ENCODE data around the gene TCEAL4. TPM values are rescaled to one million over a fixed set of nuclear protein-coding genes. Genes with fewer than 3 reads are reported as not detected.

The TCEAL4 gene
- total and polyA plus RNA-seq, 2 of the 13 experiments (the other 11 are each of a cell fraction or from before 2014, with no cell fraction given): 12.6 to 31.0 TPM

- no peak overlapping the region for H3K27ac ChIP-seq (ENCODE audit: extremely low read length, insufficient read depth, low read length)
- H3K36me3 ChIP-seq (replicated peaks in 1 of 2; ENCODE audit: control insufficient read depth in 1 of 2, insufficient read depth in 2 of 2, low read length in 2 of 2): no peaks in the 10 kb centered on the region
- H3K9ac ChIP-seq (ENCODE audit: insufficient read depth, low read depth, low read length): no peak overlapping the region
- no peaks in the 10 kb centered on the region for H4K20me1 ChIP-seq (ENCODE audit: insufficient read depth, low read length)
- no peak overlapping the region for H3K4me3 ChIP-seq (replicated peaks in 1 of 3; ENCODE audit: insufficient read depth in 1 of 3, low read depth in 2 of 3, low read length in 3 of 3)
- H3K9me3 ChIP-seq (ENCODE audit: low read length): no peaks in the 10 kb centered on the region
- H3K4me2 ChIP-seq (ENCODE audit: low read depth, low read length): no peak overlapping the region
- no peak for TF ChIP-seq RAD21 (CRISPR knock-in tag; IDR thresholded peaks at IDR 0.05)
- no peak for TF ChIP-seq CENPT (CRISPR knock-in tag; IDR thresholded peaks at IDR 0.05; ENCODE audit: low read depth)
- no peak for TF ChIP-seq FOXM1 (CRISPR knock-in tag; IDR thresholded peaks at IDR 0.05)
- TF ChIP-seq KLF6 (CRISPR knock-in tag; IDR thresholded peaks at IDR 0.05): no peak
- no peak for TF ChIP-seq ZNF484 (CRISPR knock-in tag; IDR thresholded peaks at IDR 0.05; ENCODE audit: borderline replicate concordance, low read depth)
- TF ChIP-seq ZNF451 (CRISPR knock-in tag; IDR thresholded peaks at IDR 0.05): no peak
- no peak for TF ChIP-seq AKAP8 (CRISPR knock-in tag; IDR thresholded peaks at IDR 0.05)
- TF ChIP-seq ZNF792 (CRISPR knock-in tag; IDR thresholded peaks at IDR 0.05): no peak
- TF ChIP-seq ZNF800 (CRISPR knock-in tag; IDR thresholded peaks at IDR 0.05): no peak
- TF ChIP-seq, protein P1, sequence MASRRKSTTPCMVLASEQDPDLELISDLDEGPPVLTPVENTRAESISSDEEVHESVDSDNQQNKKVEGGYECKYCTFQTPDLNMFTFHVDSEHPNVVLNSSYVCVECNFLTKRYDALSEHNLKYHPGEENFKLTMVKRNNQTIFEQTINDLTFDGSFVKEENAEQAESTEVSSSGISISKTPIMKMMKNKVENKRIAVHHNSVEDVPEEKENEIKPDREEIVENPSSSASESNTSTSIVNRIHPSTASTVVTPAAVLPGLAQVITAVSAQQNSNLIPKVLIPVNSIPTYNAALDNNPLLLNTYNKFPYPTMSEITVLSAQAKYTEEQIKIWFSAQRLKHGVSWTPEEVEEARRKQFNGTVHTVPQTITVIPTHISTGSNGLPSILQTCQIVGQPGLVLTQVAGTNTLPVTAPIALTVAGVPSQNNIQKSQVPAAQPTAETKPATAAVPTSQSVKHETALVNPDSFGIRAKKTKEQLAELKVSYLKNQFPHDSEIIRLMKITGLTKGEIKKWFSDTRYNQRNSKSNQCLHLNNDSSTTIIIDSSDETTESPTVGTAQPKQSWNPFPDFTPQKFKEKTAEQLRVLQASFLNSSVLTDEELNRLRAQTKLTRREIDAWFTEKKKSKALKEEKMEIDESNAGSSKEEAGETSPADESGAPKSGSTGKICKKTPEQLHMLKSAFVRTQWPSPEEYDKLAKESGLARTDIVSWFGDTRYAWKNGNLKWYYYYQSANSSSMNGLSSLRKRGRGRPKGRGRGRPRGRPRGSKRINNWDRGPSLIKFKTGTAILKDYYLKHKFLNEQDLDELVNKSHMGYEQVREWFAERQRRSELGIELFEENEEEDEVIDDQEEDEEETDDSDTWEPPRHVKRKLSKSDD (CRISPR knock-in tag; IDR thresholded peaks at IDR 0.05; ENCODE audit: low read depth): no peak
- WGBS (ENCODE audit: low lambda C conversion rate): 100% methylated on average over 1 of the region's 1 CpG
- no peaks in the 10 kb centered on the region for H3K4me1 ChIP-seq (ENCODE audit: insufficient read depth, low read length)
- no peak overlapping the region for H2AFZ ChIP-seq (ENCODE audit: low read length)
- no TSS peak for BruUV-seq (replicated peaks)
- H3K79me2 ChIP-seq (ENCODE audit: insufficient read depth, low read length): no peaks in the 10 kb centered on the region
- no peaks in the 10 kb centered on the region for H3K27me3 ChIP-seq (ENCODE audit: control insufficient read depth in 1 of 2, insufficient read depth in 2 of 2, low read length in 2 of 2)
- in situ Hi-C loops (cut with HindIII; ENCODE audit: extremely low pct_ligation_motif_present, low pct_unique_long_range_greater_than_20kb): no loop called here
- DNase-seq (ENCODE audit: low spot score) (no peak), FAIRE-seq (no peak), ATAC-seq (no peak)
- CTCF ChIA-PET (ENCODE audit: low intra/inter-chr PET ratio, low total read pairs): no interaction called here
- intact Hi-C loops (cut with micrococcal nuclease; ENCODE audit: unreplicated experiment): no loop called here
- POLR2A ChIA-PET: no interaction called here
Observed at GRCh38 chrX:103616676-103617186, 31.4 kb downstream of the TCEAL4 start.

Measured in HepG2 (cell line).